ENCODE data around the gene PRKAR1B.

Gene PRKAR1B

DNA sequence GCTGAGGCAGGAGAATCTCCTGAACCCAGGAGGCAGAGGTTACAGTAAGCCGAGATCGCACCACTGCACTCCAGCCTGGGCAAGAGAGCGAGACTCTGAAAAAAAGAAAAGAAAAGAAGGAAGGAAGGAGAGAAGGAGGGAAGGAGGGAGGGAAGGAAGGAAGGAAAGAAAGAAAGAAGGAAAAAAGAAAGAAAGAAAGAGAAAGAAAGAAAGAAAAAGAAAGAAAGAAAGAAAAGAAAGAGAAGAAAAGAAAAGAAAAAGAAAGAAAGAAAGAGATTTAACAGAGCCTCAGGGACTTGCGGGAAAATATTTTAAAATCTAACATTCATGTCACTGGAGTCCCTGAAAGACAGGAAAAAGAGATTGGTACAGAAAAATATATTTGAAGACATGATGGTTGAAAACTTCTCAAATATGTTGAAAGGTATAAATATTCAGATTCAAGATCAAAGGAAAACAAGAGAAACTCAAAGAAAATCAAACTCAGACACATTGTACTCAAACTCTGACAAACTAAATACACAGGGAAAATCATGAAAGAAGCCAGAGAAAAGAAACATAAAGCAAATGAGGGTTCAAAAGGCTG, 25.9 kb downstream of the PRKAR1B start:
- DNase-seq (ENCODE audit: low read depth, low spot score), result no peak
- no peak overlapping the region for H3K27ac ChIP-seq

DNA sequence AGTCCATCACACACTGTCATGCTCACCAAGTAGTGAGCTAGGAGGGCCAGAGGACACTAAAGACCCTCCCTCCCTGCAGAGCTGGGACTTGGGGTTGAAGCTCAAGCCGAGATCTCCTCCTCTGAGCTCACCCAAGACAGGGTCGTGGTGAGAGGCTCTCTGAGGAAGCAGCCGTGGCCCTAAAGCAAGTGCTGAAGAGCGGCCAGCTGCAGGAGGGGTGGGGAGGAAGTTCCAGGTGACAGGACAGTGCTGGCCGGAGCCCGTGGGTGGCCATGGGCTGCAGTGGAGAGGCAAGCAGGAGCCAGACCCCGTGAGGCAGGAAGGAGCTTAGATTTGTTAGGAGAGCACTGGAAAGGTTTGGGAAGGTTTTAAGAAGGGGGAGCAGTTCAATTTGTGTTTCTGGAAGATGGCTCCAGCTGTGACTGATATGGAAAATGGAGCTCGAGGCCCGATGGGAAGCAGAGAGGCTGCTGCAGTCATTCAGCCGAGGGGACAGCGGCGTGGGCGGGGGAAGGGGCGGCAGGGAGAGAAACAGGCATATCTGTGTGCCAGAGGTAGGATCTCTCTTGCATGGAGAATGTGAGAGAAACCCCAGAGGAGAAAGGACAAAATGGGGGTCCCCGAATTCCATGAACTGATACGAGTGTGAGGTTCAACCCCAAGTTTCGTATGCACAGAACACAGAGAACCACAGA, 27.5 kb downstream of the PRKAR1B start:
- DNase-seq (ENCODE audit: low read depth, low spot score), result no peak
- no peak overlapping the region for H3K27ac ChIP-seq

DNA sequence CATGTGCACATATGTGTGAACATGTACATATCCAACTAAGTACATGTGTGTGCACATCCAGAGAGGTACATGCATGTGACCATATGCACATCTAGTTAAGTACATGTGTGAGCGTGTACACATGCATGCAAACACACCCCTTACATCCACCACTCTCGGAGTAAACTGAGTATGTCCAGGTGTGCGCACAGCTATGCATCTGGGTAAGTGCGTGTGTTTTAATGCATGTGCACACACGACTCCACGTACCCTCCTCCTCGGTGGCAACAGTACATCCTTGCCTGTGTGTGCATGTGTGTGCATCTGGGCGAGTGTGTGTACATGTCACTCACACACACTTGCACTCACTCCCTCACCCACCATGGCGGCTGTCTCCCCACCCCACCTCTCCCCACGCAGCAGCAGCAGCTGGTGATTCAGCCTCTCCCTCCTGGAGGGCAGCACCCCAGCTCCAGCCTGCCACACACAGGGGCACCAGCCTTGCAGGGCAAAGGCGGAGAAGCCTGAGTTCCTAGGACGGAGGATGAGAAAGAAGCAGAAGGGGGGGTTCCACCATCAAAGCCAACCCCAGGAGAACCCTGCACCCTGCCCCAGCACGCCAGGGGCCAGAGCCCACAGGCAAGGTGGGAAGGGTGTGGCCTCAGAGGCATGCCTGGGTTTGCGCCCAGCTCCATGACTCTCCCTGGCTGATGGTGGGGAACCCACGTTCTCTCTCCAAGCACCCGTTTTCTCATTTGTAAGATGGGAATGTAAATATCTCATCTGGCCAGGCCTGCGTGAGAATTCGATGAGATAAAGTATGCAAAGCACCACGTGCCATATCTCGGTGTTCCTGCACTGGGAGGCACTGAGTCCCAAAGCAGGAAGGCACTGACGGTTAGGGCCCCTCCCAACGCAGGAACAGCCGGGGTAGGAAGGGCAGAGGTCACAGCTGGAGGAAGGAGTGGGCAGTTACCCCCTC, 28.3 kb downstream of the PRKAR1B start:
- H3K27ac ChIP-seq, result no peak overlapping the region
- DNase-seq (ENCODE audit: low read depth, low spot score), result no peak

DNA sequence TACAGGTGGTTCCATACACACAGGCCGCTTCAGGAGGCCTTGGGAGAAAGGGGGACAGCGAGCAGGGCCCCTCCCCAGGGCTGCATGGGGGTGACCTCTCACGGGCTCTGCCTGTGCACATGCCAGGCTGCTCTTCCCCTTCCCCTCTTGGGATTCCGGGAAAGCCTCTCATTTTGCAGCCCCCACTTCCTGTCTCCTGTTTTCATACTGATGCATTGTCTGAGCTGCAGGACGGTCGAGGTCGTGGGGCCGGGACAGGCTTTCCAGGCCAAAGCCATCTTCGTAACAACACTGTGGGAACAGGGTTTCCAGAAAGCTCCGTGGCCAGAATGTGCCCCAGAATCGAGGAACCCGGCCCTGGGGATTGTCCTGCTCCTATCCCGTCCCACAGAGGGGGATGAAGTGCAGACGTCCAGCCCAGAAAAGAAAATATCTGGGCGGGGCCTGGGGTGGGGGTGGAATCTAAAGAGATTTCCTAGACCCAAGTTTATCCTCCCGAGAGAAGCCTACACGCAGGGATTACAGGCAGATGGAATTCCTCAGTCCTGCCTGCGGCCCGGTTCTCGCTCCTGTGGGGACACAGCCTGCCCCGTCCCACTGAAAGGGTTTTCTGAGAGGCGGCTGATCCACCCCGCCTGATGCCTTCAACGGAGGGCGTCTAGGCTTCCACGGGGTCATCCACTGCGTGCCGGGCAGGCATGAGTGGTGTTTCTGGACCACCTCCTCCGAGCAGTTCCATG, 30.1 kb downstream of the PRKAR1B start:
- DNase-seq (ENCODE audit: low read depth, low spot score), result no peak
- H3K27ac ChIP-seq, result no peak overlapping the region

DNA sequence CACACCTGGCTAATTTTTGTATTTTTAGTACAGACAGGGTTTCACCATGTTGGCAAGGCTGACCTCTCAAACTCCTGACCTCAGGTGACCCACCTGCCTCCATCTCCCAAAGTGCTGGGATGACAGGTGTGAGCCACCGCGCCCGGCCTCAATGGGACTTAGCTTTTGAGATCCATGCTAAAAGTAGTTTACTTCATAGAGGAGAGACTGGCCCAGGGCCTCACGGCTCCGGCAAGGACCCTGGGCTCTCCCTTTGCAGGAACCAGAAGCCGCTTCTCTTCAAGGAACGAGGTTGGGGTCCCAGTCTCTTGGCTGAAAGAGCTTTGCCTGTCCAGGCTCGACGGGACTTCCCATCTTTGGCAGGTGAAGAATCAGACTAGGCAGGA, 30.7 kb downstream of the PRKAR1B start:
- no peak overlapping the region for H3K27ac ChIP-seq
- DNase-seq (ENCODE audit: low read depth, low spot score), result no peak

DNA sequence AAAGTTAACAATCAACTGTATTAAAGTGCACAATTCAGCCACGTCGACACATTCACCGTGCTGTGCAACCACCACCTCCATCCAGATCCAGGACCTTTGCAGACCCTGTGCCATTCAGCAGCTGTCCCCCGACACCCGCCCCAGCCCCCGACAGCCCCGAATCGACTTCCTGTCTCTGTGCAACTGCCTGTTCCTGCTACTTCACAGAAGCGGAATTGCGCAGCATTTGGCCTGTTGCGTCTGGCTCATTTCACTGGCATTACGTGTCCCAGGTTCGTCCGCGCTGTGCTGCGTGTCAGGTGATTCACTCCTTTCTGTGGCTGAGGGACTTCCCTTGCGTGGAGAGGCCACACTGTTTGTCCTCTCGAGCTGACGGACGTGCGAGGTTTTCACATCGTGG, 33.8 kb downstream of the PRKAR1B start:
- no peak overlapping the region for H3K27ac ChIP-seq
- DNase-seq (ENCODE audit: low read depth, low spot score), result no peak

DNA sequence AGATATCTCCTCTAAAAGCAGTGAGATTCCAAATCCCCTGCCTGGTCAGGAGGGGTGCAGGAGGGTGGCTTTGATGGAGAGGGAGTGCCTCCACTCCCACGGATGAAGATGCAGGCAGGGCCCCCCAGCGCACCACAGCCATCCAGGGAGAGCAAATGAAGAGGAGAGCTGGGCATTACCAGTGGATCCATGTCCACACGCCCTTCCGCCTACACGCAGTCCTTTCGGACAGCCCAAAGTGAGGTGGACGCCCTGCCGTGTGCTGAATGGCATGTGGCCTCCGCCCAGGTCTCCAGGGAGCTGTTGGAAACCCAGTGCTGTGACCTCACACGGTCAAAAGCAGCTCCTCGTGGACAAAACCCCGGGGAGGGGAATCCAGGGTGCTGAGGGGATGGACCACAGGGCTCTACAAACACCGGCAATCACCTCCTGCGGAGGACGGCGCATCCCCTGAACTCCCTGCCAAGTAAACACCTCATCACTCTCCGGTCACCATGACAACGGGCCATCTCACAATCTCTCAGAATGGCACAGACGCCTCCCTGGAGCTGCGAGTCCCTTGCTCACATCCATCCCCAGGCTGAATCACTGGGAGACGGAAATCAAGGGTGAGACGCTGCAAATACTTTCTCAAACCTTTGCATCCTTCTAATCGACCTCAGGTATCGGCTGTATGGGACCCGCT, 35.6 kb downstream of the PRKAR1B start:
- H3K27ac ChIP-seq, result no peak overlapping the region
- DNase-seq (ENCODE audit: low read depth, low spot score), result no peak

DNA sequence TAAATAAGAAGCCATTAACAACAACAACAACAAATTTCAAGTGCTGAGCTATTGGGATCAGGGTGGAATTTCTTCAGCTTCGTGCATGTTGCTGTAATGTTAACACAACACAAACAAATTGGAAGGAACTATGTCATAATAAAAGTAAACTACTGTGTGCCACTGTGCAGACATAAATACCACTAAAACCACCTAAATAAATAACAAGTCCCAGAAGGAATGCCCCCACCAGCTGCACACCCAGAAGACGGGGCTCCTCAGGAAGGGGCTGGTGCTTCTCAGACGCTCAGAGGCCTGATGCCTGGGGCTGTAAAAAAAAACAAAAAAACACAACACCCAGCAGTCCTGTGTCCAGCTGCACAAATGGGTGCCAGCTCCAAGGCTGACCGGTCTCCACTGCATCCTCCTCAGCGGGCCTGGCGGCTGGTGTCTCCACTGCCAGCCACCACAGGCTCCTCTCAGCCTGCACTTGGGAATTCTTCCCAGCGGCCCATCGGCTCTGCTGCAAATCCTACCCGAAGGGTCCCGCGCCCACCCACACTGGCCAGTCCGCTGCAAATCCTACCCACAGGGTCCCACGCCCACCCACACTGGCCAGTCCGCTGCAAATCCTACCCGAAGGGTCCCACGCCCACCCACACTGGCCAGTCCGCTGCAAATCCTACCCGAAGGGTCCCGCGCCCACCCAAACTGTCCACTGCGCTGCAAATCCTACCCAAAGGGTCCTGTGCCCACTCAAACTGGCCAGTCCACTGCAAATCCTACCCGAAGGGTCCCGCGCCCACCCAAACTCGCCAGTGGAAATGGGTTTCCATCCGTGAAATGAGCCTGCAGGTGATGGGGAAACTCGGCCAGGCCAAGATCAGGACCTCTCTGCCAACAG, 36.4 kb downstream of the PRKAR1B start:
- no peak for DNase-seq (ENCODE audit: low read depth, low spot score)
- no peak overlapping the region for H3K27ac ChIP-seq

DNA sequence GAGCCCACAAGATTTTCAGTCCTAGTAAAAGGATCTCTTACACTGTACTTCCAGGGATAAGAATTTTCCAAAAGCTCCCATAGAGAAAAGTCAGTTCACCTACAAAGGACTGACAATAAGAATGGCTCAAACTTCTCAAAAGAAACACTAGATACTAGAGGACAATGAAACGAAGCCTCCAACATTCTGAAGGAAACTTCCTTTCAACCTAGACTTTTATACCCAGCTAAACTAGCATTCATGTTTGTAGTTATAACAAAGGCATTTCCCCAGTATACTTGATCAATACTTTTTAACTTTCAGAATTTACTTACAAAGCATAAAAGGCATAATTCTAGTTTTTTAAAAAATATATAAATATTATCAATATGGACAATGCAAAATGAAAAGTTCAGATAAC, 41.5 kb downstream of the PRKAR1B start:
- H3K27ac ChIP-seq, result no peak overlapping the region
- DNase-seq (ENCODE audit: low read depth, low spot score), result no peak

DNA sequence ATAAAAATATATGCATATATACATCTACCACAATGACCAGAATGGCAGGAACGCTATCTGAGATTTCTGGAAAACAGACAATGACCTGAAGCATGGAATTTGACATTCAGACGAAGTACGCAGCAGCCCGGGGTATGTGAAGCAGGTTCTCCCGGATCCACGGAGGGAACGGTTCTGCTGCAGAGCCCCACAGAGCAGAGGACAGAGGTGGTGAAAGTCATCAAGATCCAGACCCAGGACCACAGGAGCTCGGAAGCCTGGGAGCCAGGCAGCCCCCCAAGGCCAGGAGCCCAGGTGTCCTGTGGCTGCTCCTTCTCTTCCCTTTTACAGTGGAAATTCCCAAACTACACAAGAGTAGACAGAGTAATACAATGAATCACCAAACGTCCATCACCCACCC, 42.7 kb downstream of the PRKAR1B start:
- H3K27ac ChIP-seq, result no peak overlapping the region
- DNase-seq (ENCODE audit: low read depth, low spot score), result no peak

DNA sequence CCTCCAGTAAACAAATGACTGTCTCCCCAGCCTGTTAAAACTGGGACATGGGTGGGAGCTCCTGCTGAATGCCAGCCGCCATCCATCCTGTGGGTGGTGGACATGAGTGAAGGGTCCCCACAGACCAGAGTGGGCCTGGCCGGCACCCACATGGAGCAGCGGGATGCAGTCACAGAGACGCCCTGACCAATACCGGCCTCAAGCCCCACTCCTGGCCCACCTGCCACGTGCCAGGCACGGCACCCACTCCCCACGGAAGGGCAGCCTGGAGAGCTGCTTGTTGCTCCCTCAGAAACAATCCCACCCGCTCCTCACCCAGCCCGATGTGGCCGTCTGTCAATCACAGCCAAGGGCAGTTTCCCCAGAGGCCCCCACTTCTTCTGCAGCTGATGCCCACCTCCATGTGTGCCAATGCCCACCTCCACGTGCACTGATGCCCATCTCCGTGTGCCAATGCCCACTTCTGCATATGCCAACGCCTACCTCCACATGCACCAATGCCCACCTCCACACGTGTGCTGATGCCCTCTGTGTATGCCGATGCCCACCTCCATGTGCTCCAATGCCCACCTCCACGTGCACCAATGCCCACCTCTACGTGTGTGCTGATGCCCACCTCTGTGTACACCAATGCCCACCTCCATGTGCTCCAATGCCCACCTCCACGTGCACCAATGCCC, 43.4 kb downstream of the PRKAR1B start:
- no peak for DNase-seq (ENCODE audit: low read depth, low spot score)

DNA sequence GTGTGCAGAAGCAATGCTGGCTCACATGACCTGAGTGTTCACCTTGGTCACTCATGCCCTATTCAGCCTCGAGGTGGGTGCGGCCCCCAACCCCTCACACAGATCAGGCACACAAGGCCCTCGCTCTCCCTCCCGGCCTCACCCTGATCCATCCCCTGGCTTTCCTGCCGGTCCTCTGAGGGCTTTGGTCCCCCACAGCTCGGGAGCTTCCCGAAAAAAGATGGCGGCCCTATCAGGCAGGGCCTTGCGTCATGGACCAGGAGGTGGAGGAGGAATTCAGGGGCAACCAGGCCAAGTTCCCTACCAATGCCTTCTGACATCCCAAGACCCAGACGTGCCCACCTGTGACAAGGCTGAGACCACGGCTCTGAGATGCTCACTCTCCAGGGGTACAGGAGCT, 44.3 kb downstream of the PRKAR1B start:
- no peak overlapping the region for H3K27ac ChIP-seq
- no peak for DNase-seq (ENCODE audit: low read depth, low spot score)

More for the DNA sequence above, 43.4 kb downstream of the PRKAR1B start:
- no peak overlapping the region for H3K27ac ChIP-seq

DNA sequence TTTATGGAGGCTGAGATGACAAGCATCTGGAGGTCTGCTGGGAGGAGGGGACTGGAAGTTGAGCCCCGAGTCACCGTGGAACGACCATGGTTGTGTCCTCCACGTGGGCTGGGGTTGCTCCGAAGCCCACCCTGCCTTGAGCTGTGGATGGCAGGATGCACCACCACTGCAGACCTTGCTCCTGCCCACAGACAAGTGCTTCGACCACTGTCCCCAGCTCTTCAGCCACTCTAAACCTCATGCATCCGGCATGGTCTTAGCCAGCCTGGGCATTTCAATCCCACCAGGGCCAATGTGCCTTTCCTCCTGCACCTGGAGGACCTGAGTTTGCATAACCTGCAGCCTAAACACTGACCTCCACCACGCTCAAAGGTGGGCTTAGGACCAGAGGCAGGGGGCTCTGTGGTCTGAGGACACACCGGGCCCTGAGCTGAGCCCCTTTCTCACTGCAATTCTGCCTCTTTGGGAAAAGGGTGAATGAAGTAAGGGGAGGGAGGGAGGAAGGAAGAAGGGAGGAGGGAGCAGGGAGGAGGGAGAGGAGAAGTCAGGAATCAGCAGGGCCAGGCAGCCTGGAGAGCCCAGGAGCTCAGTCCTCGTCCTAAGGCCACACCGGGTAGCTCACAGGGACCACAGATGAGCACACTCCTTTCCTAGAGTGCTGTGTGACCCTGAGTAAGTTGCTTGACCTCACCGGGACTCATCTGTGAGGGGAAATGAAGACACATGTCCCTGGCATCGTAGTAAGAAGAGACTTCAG, 45.4 kb downstream of the PRKAR1B start:
- DNase-seq (ENCODE audit: low read depth, low spot score), result no peak
- no peak overlapping the region for H3K27ac ChIP-seq

DNA sequence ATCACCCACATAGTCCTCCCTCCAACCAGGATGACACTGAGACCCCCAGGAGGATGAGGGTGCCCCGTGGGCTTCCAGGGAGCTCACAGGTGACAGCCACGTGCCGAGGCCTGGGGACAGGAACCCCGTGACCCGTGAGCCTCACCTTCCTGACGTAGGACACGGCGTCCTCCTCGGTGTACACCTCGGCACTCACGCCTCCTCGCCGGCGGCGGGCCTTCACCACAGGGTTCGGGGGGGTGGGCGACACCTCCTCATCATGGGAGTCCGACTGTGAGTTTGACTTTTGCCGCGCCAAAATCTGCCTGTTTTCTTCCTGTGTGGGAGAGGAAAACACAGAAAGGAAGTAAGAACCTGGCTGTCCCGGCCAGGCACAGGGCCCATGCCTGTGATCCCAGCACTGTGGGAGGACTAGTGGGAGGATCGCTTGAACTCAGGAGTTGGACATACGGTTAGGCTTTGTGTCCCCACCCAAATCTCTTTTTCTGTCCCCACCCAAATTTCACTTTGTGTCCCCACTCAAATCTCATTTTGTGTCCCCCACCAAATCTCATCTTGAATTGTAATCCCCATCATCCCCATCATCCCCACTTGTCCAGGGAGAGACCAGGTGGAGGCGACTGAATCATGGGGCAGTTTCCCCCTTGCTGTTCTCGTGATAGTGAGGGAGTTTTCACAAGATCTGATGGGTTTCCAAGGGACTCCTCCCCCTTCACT, 46.5 kb downstream of the PRKAR1B start:
- no peak for DNase-seq (ENCODE audit: low read depth, low spot score)

DNA sequence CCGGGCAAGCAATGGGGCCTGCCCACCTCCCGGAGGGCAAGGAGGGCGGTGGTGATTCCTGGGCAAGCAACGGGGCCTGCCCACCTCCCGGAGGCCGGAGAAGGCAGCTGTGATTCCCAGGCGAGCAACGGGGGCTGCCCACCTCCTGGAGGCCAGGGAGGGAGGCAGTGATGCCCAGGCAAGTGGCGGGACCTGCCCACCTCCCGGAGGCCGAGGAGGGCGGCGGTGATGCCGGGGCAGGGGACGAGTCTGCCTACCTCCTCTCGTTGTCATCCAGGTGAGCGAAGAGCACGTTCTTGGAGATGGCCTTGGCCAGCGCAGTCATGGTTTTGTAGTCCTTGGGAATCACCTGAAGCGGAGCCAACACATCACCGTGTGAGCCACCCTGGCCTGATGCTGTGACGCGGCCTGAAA, 50.1 kb downstream of the PRKAR1B start:
- no peak overlapping the region for H3K27ac ChIP-seq

More for the DNA sequence above, 46.5 kb downstream of the PRKAR1B start:
- no peak overlapping the region for H3K27ac ChIP-seq

DNA sequence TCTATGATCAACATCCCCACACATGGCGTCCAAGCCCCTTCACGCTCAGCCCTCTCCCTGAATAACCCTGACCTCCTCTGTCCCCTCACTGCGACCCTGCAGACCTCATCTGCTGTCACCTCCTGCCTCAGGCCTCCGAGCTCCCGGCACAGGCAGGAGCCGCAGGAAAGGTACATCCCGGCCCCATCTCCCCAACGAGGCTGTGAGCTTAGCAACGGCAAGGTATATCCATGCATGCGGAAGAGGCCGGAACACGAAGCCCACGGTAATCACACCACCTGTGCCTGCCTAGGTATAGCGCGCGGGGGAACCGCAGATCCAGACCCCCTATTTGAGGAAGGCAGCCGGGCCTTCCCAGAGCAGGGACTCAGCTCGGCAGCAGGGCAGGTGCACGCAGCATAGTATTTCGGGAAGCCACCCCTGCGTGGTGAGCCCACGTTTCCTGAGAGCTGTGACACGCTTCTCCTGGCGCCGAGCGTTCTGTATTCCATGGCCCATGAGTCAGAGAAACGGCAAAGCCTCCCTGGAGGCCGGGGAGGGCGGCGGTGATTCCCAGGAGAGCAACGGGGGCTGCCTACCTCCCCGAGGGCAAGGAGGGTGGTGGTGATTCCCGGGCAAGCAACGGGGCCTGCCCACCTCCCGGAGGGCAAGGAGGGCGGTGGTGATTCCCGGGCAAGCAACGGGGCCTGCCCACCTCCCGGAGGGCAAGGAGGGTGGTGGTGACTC, 50.7 kb downstream of the PRKAR1B start:
- no peak overlapping the region for H3K27ac ChIP-seq
- DNase-seq (ENCODE audit: low read depth, low spot score), result no peak

More for the DNA sequence above, 50.1 kb downstream of the PRKAR1B start:
- no peak for DNase-seq (ENCODE audit: low read depth, low spot score)

Measured in epithelial cell of prostate (primary cell).